Activated CD4-positive, alpha-beta T cell treated with anti-CD3 and anti-CD28 coated beads for 36 hours (primary cell): Measurements from ENCODE around the gene CCR4. TPM values are rescaled to one million over a fixed set of nuclear protein-coding genes. Genes with fewer than 3 reads are reported as not detected.
"Not testable (repeated sequence)": the region's sequence is repeated elsewhere in the genome, so short reads cannot be mapped to it uniquely, and the experiment has no call there.

Experiments used
- ATAC-seq: fragments of 200-7000 bp; cut with Tn5 transposase; one replicate; pipeline ENCODE4 v1.10.0; 2021; ENCODE audit warnings: mild to moderate bottlenecking, moderate library complexity
- CTCF ChIA-PET: fragments of 350-600 bp; sonication (Branson Sonifier 250); formaldehyde crosslinking; loops from one replicate; lab custom pipeline; 2021; ENCODE audit warnings: antibody characterized with exemption; lab: Charles Lee
- POLR2A ChIA-PET: fragments of 350-600 bp; sonication (Branson Sonifier 250); formaldehyde crosslinking; loops from one replicate; lab custom pipeline; 2021; ENCODE audit warnings: antibody characterized with exemption, inconsistent platforms; lab: Charles Lee
- DNase-seq: peaks from one replicate; pipeline ENCODE4 v3.0.0-alpha.2; 2020
- H3K27ac Mint-ChIP-seq: one replicate; pipeline ENCODE4 v1.8.0; 2021; ENCODE audit warnings: mixed read lengths
- H3K27me3 Mint-ChIP-seq: one replicate; pipeline ENCODE4 v1.8.0; 2021; ENCODE audit warnings: mixed read lengths
- H3K36me3 Mint-ChIP-seq: one replicate; pipeline ENCODE4 v1.8.0; 2021; ENCODE audit warnings: low read depth, mixed read lengths
- H3K4me1 Mint-ChIP-seq: one replicate; pipeline ENCODE4 v1.8.0; 2021; ENCODE audit warnings: mixed read lengths
- H3K4me3 Mint-ChIP-seq: one replicate; pipeline ENCODE4 v1.8.0; 2021; ENCODE audit warnings: mild to moderate bottlenecking, moderate library complexity, mixed read lengths
- H3K9me3 Mint-ChIP-seq: one replicate; pipeline ENCODE4 v1.8.0; 2021; ENCODE audit warnings: low read depth, mixed read lengths
- intact Hi-C, 2 experiments: fragments of 100-400 bp; cut with DNase I in 1 of 2; cut with micrococcal nuclease in 1 of 2; formaldehyde crosslinking; loops; one replicate each; pipeline versions ENCODE4 v1.14.2 to v1.15.1; 2022 to 2024; cut with DNase I, micrococcal nuclease
- total RNA-seq, 2 experiments: library from RNA; stranded (reverse); gene quantifications; one replicate each; pipeline ENCODE4 v1.2.3, GENCODE V29; 2021

The CCR4 gene
- total RNA-seq, 2 experiments from 2014 or later: 62.2 to 69.7 TPM

DNA sequence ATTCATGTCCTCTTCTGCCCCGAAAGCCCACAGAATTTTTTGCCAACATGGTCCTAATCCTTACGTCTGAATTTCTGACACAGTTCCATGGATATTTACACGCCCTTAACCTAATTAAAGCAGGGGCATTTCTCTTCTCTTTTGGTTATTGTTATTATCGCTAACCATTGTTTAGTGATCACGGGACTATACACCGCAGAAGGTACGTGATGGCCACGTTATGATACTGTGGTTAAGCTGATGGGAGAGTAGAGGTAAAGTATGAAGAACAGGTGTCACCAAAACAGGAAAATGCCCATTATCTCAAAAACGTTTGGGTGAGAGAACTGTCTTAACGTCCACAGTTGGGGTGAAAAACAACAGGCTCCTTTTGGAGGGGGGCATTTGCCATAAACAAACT is 26.4 kb downstream of the CCR4 start:
- Mint-ChIP-seq H3K9me3 (no peaks in the 10 kb centered on the region), H3K4me3 (no peak overlapping the region), H3K27ac (no peak overlapping the region), H3K27me3 (no peaks in the 10 kb centered on the region), H3K4me1 (peaks cover 34% of the 10 kb centered on the region), H3K36me3 (peaks cover 4% of the 10 kb centered on the region)
- CTCF ChIA-PET: no interaction called here
- POLR2A ChIA-PET: no interaction called here
- ATAC-seq (no peak), DNase-seq (no peak)
- intact Hi-C loops: no loop called here

DNA sequence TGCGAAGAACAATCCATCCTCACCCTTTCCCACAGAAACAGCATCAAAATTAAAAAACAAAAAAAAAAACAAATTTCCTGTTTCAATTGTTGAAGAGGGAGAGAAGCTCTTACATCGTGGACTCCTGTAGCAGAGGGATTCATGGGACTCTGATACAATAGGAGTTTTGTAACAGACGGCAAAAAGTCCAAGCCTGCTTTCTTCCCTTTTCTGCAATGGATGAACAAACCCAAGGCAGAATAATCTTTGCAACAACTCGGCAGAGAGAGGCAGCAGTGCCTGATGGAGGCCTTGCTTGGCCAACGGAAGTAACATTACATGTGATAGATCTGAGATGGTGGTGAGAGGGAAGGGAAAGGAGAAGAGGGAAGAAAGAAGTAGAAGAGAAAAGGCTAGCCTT is 26.9 kb downstream of the CCR4 start:
- peaks cover 4% of the 10 kb centered on the region for H3K36me3 Mint-ChIP-seq
- intact Hi-C loops: no loop called here
- H3K4me1 Mint-ChIP-seq: peaks cover 29% of the 10 kb centered on the region
- no peak overlapping the region for H3K27ac Mint-ChIP-seq
- ATAC-seq (no peak), DNase-seq (no peak)
- ChIA-PET POLR2A (no interaction called here), CTCF (no interaction called here)
- H3K4me3 Mint-ChIP-seq: no peak overlapping the region
- H3K9me3 Mint-ChIP-seq: peaks cover 2% of the 10 kb centered on the region
- H3K27me3 Mint-ChIP-seq: no peaks in the 10 kb centered on the region

DNA sequence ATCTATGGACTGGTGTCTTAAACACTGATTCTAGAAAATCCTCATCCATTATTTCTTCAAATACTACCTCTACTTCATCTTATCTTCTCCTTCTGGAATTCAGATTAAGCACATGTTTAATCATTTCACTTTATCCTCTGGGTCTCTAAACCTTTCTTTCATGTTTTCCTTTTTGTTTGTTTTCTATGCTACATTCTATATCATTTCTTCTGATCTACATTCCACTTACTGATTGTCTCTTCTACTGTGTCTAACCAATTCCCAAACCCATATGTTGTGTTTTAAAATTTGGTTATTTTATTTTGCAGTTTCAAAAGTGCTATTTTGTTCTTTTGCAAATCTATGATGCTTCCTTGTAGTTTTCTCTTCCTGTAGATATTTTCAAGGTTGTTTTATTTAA is 31.7 kb downstream of the CCR4 start:
- intact Hi-C loops: no loop called here
- Mint-ChIP-seq H3K4me1 (peaks cover 8% of the 10 kb centered on the region), H3K27ac (no peak overlapping the region), H3K36me3 (peaks cover 6% of the 10 kb centered on the region), H3K4me3 (no peak overlapping the region), H3K9me3 (peaks cover 2% of the 10 kb centered on the region), H3K27me3 (no peaks in the 10 kb centered on the region)
- ChIA-PET POLR2A (no interaction called here), CTCF (no interaction called here)
- DNase-seq: no peak
- ATAC-seq: no peak

DNA sequence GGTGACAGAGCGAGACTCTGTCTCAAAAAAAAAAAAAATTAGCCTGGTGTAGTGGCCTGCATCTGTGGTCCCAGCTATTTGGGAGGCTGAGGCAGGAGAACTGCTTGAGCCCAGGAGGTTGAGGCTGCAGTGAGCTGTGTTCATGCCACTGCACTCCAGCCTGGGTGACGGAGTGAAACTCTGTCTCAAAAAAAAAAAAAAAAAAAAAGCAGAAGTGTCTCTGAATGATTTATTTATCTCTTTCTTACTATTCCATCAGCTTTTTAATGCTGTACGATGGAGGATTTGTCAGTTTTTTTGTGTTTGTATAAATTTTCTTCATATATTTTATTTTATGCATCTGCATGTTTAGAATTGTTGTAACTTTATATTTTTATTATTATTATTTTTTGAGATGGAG is 33.5 kb downstream of the CCR4 start:
- POLR2A ChIA-PET, H3K27ac Mint-ChIP-seq: not testable (repeated sequence)
- peaks cover 24% of the 10 kb centered on the region for H3K4me1 Mint-ChIP-seq

DNA sequence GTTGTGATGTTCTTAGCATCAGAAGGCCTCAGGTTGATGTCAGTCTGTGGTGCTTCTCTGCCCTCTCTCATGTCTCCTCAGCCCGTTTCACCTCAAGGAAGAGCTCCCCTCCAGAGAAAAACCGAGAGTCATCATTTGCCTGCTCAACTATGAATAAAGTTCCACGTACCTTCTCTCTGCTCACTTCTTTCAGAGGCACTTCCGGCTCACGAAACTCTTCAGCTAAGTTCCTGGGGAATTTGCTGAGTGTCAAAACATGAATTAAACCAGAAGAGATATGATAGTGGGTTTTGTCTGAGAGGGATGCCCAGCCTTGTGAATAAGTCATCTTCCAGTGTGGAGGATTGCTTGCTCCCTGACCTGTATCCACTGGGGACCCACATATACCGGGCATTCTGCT is 37.7 kb downstream of the CCR4 start:
- H3K36me3 Mint-ChIP-seq: peaks cover 24% of the 10 kb centered on the region
- DNase-seq (peak; percentile 12), ATAC-seq (no peak)
- H3K4me3 Mint-ChIP-seq: peak overlapping the region; percentile 34
- no peaks in the 10 kb centered on the region for H3K9me3 Mint-ChIP-seq
- POLR2A ChIA-PET: interaction anchor here (0.7 to 1.0 kb wide), 3 partner anchors 15 to 33 kb away, joined by 3 to 4 read pairs (median 4); no protein-coding TSS in a partner anchor
- CTCF ChIA-PET: interaction anchor here (0.8 to 2.0 kb wide), 9 partner anchors 9 to 85 kb away, joined by 3 to 6 read pairs (median 4); no protein-coding TSS in a partner anchor
- peak overlapping the region; percentile 17 for H3K27ac Mint-ChIP-seq
- peaks cover 56% of the 10 kb centered on the region for H3K4me1 Mint-ChIP-seq
- intact Hi-C loops: no loop called here
- H3K27me3 Mint-ChIP-seq: peaks cover 2% of the 10 kb centered on the region

More for the DNA sequence above, 33.5 kb downstream of the CCR4 start:
- DNase-seq, H3K9me3 Mint-ChIP-seq, H3K4me3 Mint-ChIP-seq, intact Hi-C loops, H3K27me3 Mint-ChIP-seq, ATAC-seq: not testable (repeated sequence)
- CTCF ChIA-PET: interaction anchor here (1.4 kb wide), 1 partner anchor 89 kb away, joined by 3 read pairs; no protein-coding TSS in a partner anchor
- peaks cover 17% of the 10 kb centered on the region for H3K36me3 Mint-ChIP-seq

DNA sequence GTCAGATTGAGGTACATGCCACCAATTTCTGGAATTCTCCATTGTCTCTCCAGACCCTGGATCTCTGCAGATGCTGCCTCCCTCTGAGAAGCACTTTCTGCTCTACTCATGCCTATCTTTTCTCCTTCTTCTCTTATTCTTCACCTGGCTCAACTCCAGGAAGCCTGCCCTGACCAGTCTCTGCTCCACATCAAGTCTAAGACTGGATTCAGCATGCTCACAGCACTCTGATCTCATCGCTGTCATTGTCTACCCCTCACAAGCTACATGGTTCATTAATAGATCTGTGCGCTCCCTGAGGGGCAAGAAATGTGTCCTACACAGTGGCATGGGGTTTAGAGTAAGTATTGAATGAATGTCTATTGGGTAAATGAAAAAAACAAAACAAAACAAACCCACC is 38.7 kb downstream of the CCR4 start:
- Mint-ChIP-seq H3K36me3 (peaks cover 28% of the 10 kb centered on the region), H3K27ac (peak overlapping the region; percentile 17), H3K9me3 (no peaks in the 10 kb centered on the region), H3K4me1 (peaks cover 63% of the 10 kb centered on the region), H3K27me3 (peaks cover 2% of the 10 kb centered on the region), H3K4me3 (peak overlapping the region; percentile 34)
- intact Hi-C loops: no loop called here
- ChIA-PET POLR2A (no interaction called here), CTCF (interaction anchor here (0.8 to 2.0 kb wide), 4 partner anchors 14 to 84 kb away, joined by 3 to 6 read pairs (median 4); no protein-coding TSS in a partner anchor)
- ATAC-seq: no peak
- DNase-seq: no peak

DNA sequence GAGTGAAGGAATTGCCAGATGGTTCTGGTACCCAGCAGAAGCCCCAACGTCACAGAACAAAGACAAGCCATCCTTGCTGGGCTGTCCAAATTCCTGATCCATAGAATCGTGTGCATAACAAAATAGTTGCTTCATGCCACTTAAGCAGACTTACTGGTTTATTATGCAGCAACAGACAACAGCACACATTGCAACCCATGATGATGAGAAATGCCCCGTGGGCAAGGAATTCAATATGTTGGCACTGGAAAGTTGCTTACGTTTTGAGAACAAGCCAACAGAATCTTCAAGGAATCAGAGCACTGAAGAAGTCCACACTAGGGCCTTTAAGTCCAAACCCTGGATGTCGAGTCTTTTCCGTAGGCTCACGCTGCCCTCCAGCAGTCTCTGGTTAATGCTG is 40.3 kb downstream of the CCR4 start:
- no peaks in the 10 kb centered on the region for H3K9me3 Mint-ChIP-seq

DNA sequence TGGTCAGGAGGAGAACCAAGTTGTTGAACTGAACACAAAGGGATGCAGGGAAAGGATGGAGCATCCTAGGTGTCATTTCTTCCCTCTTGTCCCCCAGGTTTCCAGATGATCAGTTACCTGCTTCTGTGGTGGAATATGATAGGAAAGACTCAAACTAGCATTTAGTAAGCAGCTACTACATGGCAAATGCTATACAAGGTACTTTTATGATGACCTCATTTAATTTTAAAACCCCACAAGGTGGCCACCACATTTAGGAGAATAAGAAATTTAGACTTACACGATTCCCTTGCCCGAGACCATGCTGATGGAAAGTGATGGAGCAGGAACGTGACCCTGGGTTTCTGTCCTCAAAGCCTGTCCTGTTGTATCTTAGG is 40.9 kb downstream of the CCR4 start:
- H3K36me3 Mint-ChIP-seq: peaks cover 34% of the 10 kb centered on the region
- intact Hi-C loops: loop anchor here (1.0 to 2.0 kb wide), 5 partner anchors 17 to 449 kb away; partner anchors contain the start of genes CCR4 (in 1 of the 2), CRTAP (in 1 of the 2) and UBP1 (in 1 of the 2)
- DNase-seq (no peak), ATAC-seq (peak; percentile 6)
- peak overlapping the region; percentile 62 for H3K4me3 Mint-ChIP-seq
- POLR2A ChIA-PET: interaction anchor here (0.8 to 1.8 kb wide), 11 partner anchors 15 to 102 kb away, joined by 3 to 11 read pairs (median 5); partner anchors contain the start of gene CCR4
- peaks cover 80% of the 10 kb centered on the region for H3K4me1 Mint-ChIP-seq
- H3K27ac Mint-ChIP-seq: peak overlapping the region; percentile 95
- H3K9me3 Mint-ChIP-seq: no peaks in the 10 kb centered on the region
- CTCF ChIA-PET: interaction anchor here (0.6 to 1.5 kb wide), 13 partner anchors 12 to 82 kb away, joined by 3 to 11 read pairs (median 4); no protein-coding TSS in a partner anchor
- H3K27me3 Mint-ChIP-seq: peaks cover 2% of the 10 kb centered on the region

More for the DNA sequence above, 40.3 kb downstream of the CCR4 start:
- ChIA-PET CTCF (interaction anchor here (1.0 to 1.5 kb wide), 5 partner anchors 23 to 68 kb away, joined by 4 to 11 read pairs (median 4); no protein-coding TSS in a partner anchor), POLR2A (interaction anchor here (1.1 to 1.8 kb wide), 4 partner anchors 30 to 72 kb away, joined by 3 to 11 read pairs (median 8); no protein-coding TSS in a partner anchor)
- peak overlapping the region; percentile 95 for H3K27ac Mint-ChIP-seq
- H3K4me3 Mint-ChIP-seq: peak overlapping the region; percentile 62
- H3K36me3 Mint-ChIP-seq: peaks cover 32% of the 10 kb centered on the region
- DNase-seq: no peak
- H3K27me3 Mint-ChIP-seq: peaks cover 2% of the 10 kb centered on the region
- intact Hi-C loops: loop anchor here (1.0 to 2.0 kb wide), 5 partner anchors 17 to 449 kb away; partner anchors contain the start of genes CCR4 (in 1 of the 2), CRTAP (in 1 of the 2) and UBP1 (in 1 of the 2)
- ATAC-seq: no peak
- H3K4me1 Mint-ChIP-seq: peaks cover 80% of the 10 kb centered on the region

DNA sequence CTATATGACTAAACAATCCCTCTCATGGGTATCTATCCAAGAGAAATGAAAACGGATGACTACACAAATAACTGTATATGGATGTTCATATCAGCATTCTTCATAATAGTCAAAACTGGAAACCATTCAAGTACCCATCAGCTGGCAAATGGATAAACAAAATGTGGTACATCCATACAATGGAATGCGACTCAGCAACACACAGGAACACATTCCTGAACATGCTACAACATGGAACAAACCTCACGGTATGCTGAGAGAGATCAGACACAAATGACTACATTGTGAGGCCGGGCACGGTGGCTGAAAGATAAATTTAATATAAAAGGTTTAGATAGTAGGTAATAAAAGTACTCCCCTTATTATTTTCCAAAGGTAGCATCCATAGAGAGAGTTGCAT is 42.6 kb downstream of the CCR4 start:
- intact Hi-C loops: no loop called here
- peaks cover 40% of the 10 kb centered on the region for H3K36me3 Mint-ChIP-seq
- ChIA-PET CTCF (no interaction called here), POLR2A (no interaction called here)
- no peaks in the 10 kb centered on the region for H3K9me3 Mint-ChIP-seq
- no peak for ATAC-seq
- H3K4me3 Mint-ChIP-seq: no peak overlapping the region
- peaks cover 2% of the 10 kb centered on the region for H3K27me3 Mint-ChIP-seq
- H3K4me1 Mint-ChIP-seq: peaks cover 84% of the 10 kb centered on the region
- no peak for DNase-seq
- H3K27ac Mint-ChIP-seq: peak overlapping the region; percentile 95

DNA sequence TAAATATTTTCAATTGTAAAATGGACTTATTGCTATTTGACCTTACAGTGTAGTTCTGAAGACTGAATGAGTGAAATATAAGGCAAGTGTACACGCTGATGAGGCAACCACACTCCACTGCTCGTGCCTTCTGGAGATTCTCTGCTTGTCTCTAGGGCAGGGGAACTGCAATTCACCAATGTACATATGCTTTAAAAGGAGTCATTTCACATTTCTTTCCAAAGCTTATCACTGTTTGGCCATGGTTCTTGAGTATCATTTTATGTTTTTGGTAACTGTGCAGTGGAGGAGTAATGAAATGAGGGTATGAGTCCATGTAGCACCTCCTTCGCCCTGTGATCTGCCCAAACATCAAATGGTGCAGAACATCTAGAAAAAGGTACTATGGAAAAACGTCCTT is 43.7 kb downstream of the CCR4 start:
- Mint-ChIP-seq H3K9me3 (no peaks in the 10 kb centered on the region), H3K4me1 (peaks cover 84% of the 10 kb centered on the region), H3K27me3 (peaks cover under 1% of the 10 kb centered on the region), H3K27ac (peak overlapping the region; percentile 64), H3K36me3 (peaks cover 40% of the 10 kb centered on the region), H3K4me3 (no peak overlapping the region)
- intact Hi-C loops: loop anchor here in 1 of 2 experiments (5.0 kb wide), 1 partner anchor 117 kb away; the partner anchor contains the start of gene CRTAP
- ChIA-PET CTCF (interaction anchor here (0.6 to 1.5 kb wide), 3 partner anchors 52 to 1019 kb away, joined by 3 to 4 read pairs (median 3); no protein-coding TSS in a partner anchor), POLR2A (interaction anchor here (1.4 to 1.8 kb wide), 2 partner anchors 12 to 45 kb away, joined by 3 to 7 read pairs; no protein-coding TSS in a partner anchor)
- no peak for ATAC-seq
- DNase-seq: peak; percentile 13

DNA sequence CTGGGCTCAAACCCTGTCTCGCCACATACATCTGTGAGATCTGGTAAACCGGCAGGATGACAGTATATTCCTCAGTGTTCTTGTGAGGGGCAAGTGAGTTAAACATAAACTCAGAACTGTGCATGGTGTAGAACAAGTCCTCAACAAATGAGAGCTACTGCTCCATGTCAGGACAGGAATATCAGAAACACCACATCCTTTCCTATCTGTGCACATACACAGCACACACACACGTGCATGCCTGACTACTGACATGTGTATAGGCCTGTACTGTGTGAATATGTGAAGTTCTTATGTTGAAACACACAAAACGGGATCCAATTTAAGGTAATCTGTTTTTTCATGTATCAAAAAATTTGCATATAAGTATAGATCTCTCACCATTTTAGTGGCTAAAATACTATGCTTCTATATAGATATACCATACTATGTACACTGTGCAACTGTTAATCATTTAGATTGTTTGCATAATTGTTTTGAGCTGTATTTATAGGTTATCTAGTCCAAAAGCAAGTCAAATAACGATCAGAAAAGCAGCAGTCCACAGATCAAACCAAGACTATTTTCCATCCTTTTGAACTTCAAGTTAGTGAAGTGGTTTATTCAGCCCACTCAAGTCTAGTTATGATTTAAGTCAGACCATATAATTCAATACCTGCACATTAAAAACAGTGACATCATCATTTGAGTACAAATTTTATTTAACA is 44.8 kb downstream of the CCR4 start:
- ATAC-seq (peak; percentile 28), DNase-seq (peak; percentile 27)
- CTCF ChIA-PET: interaction anchor here (0.6 to 1.5 kb wide), 5 partner anchors 27 to 386 kb away, joined by 3 to 4 read pairs (median 3); no protein-coding TSS in a partner anchor
- peak overlapping the region; percentile 67 for H3K27ac Mint-ChIP-seq
- H3K36me3 Mint-ChIP-seq: peaks cover 44% of the 10 kb centered on the region
- H3K4me3 Mint-ChIP-seq: no peak overlapping the region
- intact Hi-C loops: loop anchor here in 1 of 2 experiments (1.0 to 5.0 kb wide), 2 partner anchors 10 to 116 kb away; partner anchors contain the start of gene CRTAP
- no peaks in the 10 kb centered on the region for H3K9me3 Mint-ChIP-seq
- H3K27me3 Mint-ChIP-seq: no peaks in the 10 kb centered on the region
- H3K4me1 Mint-ChIP-seq: peaks cover 88% of the 10 kb centered on the region
- POLR2A ChIA-PET: interaction anchor here (0.6 to 1.8 kb wide), 7 partner anchors 11 to 67 kb away, joined by 3 to 8 read pairs (median 3); no protein-coding TSS in a partner anchor
